ENCODE measurements around the gene GABRB1. TPM values are rescaled to one million over a fixed set of nuclear protein-coding genes. Genes with fewer than 3 reads are reported as not detected.

GABRB1 gene
- total and polyA plus RNA-seq, 2 experiments from 2014 or later = 0.26 to 0.97 TPM

- no peak for TF ChIP-seq REST (IDR thresholded peaks at IDR 0.05; ENCODE audit: unreplicated experiment)
- TF ChIP-seq CREB1 (CRISPR knock-in tag; IDR thresholded peaks at IDR 0.05; ENCODE audit: low read depth) = no peak
- TF ChIP-seq ZNF462 (CRISPR knock-in tag; IDR thresholded peaks at IDR 0.05) = no peak
- no peak for TF ChIP-seq ZNF331 (CRISPR knock-in tag; IDR thresholded peaks at IDR 0.05; ENCODE audit: low read depth)
Observed at GRCh38 chr4:47000406-47000805, 31.0 kb upstream of the GABRB1 start (continued).

GRCh38 chr4:47002580-47002979 lies 28.8 kb upstream of the GABRB1 start:
- ATAC-seq (no peak), DNase-seq (ENCODE audit: low spot score) (peak; percentile 23)
- Mint-ChIP-seq H3K9me3 (no peaks in the 10 kb centered on the region), H3K4me1 (peaks cover 4% of the 10 kb centered on the region; the same call in 2 of the 3 replicates), H3K4me3 (no peak overlapping the region), H3K27ac (no peak overlapping the region), H3K36me3 (ENCODE audit: low read depth) (no peaks in the 10 kb centered on the region), H3K27me3 (ENCODE audit: insufficient read depth, low read depth, poor library complexity) (no peaks in the 10 kb centered on the region)
- H3K4me1 ChIP-seq (ENCODE audit: insufficient read depth) = peaks cover 3% of the 10 kb centered on the region; the same call in 1 of the 2 replicates
- no peaks in the 10 kb centered on the region for H3F3A ChIP-seq (replicated peaks; ENCODE audit: low read depth)
- no peaks in the 10 kb centered on the region for H3K36me3 ChIP-seq (ENCODE audit: insufficient read depth)
- TF ChIP-seq EZH2 (IDR thresholded peaks at IDR 0.05; ENCODE audit: low read depth, unreplicated experiment) (no peak), NANOG (IDR thresholded peaks at IDR 0.05; ENCODE audit: borderline replicate concordance) (no peak), ZNF331 (CRISPR knock-in tag; IDR thresholded peaks at IDR 0.05; ENCODE audit: low read depth) (no peak), POLR2AphosphoS5 (IDR thresholded peaks at IDR 0.05; ENCODE audit: low read depth) (no peak), CREB1 (CRISPR knock-in tag; IDR thresholded peaks at IDR 0.05; ENCODE audit: low read depth) (no peak), CTCF (conservative IDR thresholded peaks at IDR 0.05; ENCODE audit: low read depth in 2 of 2) (peak; percentile 40 to 54)
- H3K4me2 ChIP-seq = no peak overlapping the region
- no peak overlapping the region for H2AFZ ChIP-seq
- no peaks in the 10 kb centered on the region for H4K20me1 ChIP-seq (replicated peaks; ENCODE audit: insufficient read depth)
- no peak overlapping the region for H3K27ac ChIP-seq (ENCODE audit: low read depth)
- no peaks in the 10 kb centered on the region for H3K27me3 ChIP-seq (ENCODE audit: insufficient read depth)
- no peaks in the 10 kb centered on the region for H3K79me2 ChIP-seq (replicated peaks; ENCODE audit: insufficient read depth)
- no peaks in the 10 kb centered on the region for H3K9me2 ChIP-seq (ENCODE audit: insufficient read depth)
- H3K4me3 ChIP-seq = no peak overlapping the region

Measured in GM23338 (cell line).